CD4-positive, alpha-beta T cell treated with Interleukin-6 at 100 ng/mL for 8 hours (primary cell): ENCODE measurements around the gene RAB40A.
"Not testable (repeated sequence)": the region's sequence is repeated elsewhere in the genome, so short reads cannot be mapped to it uniquely, and the experiment has no call there.

Experiments
- DNase-seq: peaks from one replicate; pipeline ENCODE4 v3.0.0-alpha.2; 2020; ENCODE audit warnings: mixed read lengths, low spot score

The RAB40A gene

DNA sequence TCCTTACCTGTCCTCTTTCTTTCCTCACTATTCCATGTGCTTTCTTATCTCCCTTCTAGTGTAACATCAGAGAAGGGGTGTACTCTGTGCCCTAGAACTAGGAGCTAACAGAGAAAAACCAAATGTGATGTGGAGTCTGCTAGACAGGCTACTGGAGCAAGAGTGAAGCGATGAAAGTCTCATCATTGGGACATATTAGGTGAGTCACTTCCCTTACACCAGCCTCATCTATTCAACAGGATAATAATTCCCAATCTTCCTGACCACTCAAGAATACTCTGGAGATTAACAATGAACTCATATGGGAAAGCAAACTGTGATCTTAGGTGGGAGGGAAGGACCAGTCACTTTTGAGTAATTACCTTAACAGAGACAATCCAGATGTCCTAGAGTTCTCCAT, 58.1 kb downstream of the RAB40A start:
- DNase-seq, result no peak

DNA sequence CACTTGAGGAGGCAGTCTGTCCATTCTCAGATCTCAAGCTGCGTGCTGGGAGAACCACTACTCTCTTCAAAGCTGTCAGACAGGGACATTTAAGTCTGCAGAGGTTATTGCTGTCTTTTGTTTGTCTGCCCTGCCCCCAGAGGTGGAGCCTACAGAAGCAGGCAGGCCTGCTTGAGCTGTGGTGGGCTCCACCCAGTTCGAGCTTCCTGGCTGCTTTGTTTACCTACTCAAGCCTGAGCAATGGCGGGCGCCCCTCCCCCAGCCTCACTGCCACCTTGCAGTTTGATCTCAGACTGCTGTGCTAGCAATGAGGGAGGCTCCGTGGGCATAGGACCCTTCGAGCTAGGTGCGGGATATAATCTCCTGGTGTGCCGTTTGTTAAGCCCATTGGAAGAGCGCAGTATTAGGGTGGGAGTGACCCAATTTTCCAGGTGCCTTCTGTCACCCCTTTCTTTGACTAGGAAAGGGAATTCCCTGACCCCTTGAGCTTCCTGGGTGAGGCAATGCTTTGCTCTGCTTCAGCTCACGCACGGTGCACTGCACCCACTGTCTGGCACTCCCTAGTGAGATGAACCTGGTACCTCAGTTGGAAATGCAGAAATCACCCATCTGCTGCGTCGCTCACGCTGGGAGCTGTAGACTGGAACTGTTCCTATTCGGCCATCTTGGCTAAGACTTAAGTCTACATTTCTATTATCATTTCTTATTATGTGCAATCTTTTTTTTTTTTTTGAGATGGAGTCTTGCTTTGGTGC, 59.1 kb downstream of the RAB40A start:
- DNase-seq, result not testable (repeated sequence)

DNA sequence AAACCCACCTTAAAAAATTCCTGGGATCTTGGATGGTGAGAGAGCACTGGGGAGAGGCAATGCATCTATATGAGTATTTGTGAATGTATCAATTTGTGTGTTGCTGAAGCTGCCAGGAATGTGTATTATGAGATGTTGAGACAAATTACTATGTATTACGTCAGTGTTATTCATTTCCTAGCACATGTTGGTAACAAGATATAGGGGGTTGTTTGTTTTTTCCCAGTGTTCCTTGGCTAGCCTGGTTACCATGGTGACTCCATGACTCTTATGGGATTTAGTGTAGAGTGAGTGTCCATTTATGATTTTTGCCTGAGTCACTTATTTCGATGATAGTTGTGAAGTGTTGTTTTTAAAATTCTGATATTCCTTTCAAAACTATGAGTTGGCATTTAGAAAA, 65.6 kb downstream of the RAB40A start:
- DNase-seq, result no peak
